GM10266 (cell line): Measurements from ENCODE around the gene TBC1D8.

Source experiments
- DNase-seq: peaks from one replicate; pipeline ENCODE4 v3.0.0; 2012; ENCODE audit errors: extremely low spot score
- TF ChIP-seq, protein P1 (sequence below): IDR thresholded peaks from 2 replicates; pipeline ENCODE4 v1.5.1; 2012; ENCODE audit warnings: mild to moderate bottlenecking, low read depth; ENCODE audit not compliant: control insufficient read depth, insufficient read depth; ENCODE audit errors: missing control alignments

Gene TBC1D8

GRCh38 chr2:101147062-101147461, 4.1 kb downstream of the TBC1D8 start:
- no peak for DNase-seq
- TF ChIP-seq, protein P1, sequence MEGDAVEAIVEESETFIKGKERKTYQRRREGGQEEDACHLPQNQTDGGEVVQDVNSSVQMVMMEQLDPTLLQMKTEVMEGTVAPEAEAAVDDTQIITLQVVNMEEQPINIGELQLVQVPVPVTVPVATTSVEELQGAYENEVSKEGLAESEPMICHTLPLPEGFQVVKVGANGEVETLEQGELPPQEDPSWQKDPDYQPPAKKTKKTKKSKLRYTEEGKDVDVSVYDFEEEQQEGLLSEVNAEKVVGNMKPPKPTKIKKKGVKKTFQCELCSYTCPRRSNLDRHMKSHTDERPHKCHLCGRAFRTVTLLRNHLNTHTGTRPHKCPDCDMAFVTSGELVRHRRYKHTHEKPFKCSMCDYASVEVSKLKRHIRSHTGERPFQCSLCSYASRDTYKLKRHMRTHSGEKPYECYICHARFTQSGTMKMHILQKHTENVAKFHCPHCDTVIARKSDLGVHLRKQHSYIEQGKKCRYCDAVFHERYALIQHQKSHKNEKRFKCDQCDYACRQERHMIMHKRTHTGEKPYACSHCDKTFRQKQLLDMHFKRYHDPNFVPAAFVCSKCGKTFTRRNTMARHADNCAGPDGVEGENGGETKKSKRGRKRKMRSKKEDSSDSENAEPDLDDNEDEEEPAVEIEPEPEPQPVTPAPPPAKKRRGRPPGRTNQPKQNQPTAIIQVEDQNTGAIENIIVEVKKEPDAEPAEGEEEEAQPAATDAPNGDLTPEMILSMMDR = no peak

DNA sequence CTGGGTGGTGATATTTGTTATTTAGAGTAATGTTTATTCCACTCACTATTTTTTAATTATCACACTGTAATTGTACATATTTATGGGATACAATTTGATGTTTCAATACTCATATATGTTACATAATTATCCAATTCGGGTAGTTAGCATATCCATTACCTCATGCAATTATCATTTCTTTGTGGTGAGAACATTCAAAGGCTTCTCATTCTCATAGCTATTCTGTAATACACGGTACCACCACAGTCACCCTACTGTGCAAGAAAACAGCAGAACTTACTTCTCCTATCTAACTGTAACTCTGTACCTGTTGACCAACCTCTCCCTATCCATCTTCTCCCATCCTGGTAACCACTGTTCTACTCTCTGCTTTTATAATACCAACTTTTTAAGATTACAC, 4.6 kb downstream of the TBC1D8 start:
- no peak for DNase-seq
- TF ChIP-seq, protein P1 = no peak

- no peak for DNase-seq
- TF ChIP-seq, protein P1 = no peak
These were observed 5.8 kb downstream of the TBC1D8 start for GRCh38 chr2:101145406-101145805.

- TF ChIP-seq, protein P1 = no peak
- no peak for DNase-seq
These were observed 9.0 kb downstream of the TBC1D8 start for GRCh38 chr2:101142163-101142562.

GRCh38 chr2:101140978-101141655, 10.1 kb downstream of the TBC1D8 start:
- TF ChIP-seq, protein P1 = no peak
- DNase-seq = no peak

DNA sequence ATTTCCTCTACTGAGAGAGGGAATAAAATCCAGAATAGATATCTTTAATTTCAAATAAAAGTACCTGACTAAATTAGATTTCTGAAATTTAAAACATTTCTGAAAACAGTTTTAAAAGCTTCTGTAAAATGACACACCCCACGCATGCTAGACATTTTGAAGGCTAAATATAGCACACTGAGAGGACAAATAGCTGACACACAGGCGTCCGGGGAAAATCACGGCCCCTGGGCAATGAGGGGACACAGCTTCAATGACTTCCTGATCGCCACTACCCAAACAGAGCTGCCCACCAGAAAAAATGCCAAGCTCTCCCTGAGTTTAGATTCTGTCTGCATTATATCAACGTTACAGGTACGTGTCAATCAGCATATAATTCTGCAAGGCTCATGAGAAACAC, 10.9 kb downstream of the TBC1D8 start:
- no peak for DNase-seq
- TF ChIP-seq, protein P1 = no peak

- TF ChIP-seq, protein P1 = no peak
- no peak for DNase-seq
These were observed 11.7 kb downstream of the TBC1D8 start for GRCh38 chr2:101139495-101139894.
